Prostate gland (tissue), 2 donors: Measurements from ENCODE around the gene FLRT3. TPM values are rescaled to one million over a fixed set of nuclear protein-coding genes. Genes with fewer than 3 reads are reported as not detected.

Source experiments
- DNase-seq: peaks from one replicate; pipeline ENCODE4 v3.0.0-alpha.2; 2019; ENCODE audit warnings: low spot score
- H3K27ac ChIP-seq, 2 donors: fragments of 200-600 bp; sonication (generic); 2 replicates each; pipeline ENCODE4 v1.5.1; 2017 to 2019
- H3K27me3 ChIP-seq: fragments of 200-600 bp; sonication (generic); replicated peaks from 2 replicates; pipeline ENCODE4 v1.5.1; 2019; ENCODE audit not compliant: insufficient read depth
- H3K36me3 ChIP-seq, 2 donors: fragments of 200-600 bp; sonication (generic); 1 replicate in 1 of 2; 2 replicates in 1 of 2; pipeline versions ENCODE4 v1.5.1 to v1.8.1; 2017 to 2019
- H3K4me1 ChIP-seq: fragments of 200-600 bp; sonication (generic); replicated peaks from 2 replicates; pipeline ENCODE4 v1.5.1; 2019
- H3K4me3 ChIP-seq, 2 donors: fragments of 200-600 bp; sonication (generic); 2 replicates each; pipeline ENCODE4 v1.5.1; 2017 to 2019
- H3K9me3 ChIP-seq: fragments of 200-600 bp; sonication (generic); 2 replicates; pipeline ENCODE4 v1.5.1; 2017
- POLR2A ChIP-seq: fragments of 450-650 bp; IDR thresholded peaks from one replicate; pipeline ENCODE4 v1.6.1; 2016; ENCODE audit warnings: antibody characterized with exemption, mild to moderate bottlenecking
- POLR2AphosphoS5 ChIP-seq: sonication (generic); formaldehyde crosslinking; IDR thresholded peaks from one replicate; pipeline ENCODE4 v1.6.1; 2017; ENCODE audit warnings: antibody characterized with exemption
- WGBS: methylation state at CpG from one replicate; pipeline ENCODE4 v1.1.5; 2018; 5-methylcytosine and 5-hydroxymethylcytosine counted together
- intact Hi-C: fragments of 100-400 bp; cut with DNase I; formaldehyde crosslinking; loops from one replicate; pipeline ENCODE4 v1.14.2; 2022
- total RNA-seq, 2 donors: library from RNA; depleted of rRNA; stranded (reverse); fragments of >200 nt; gene quantifications; one replicate each; pipeline ENCODE4 v1.1.0, GENCODE V29; 2016
- TF ChIP-seq, protein P1 (sequence below), 4 experiments: fragments of 200-600 bp in 2 of 4; fragments of 450-650 bp in 2 of 4; sonication (generic) in 2 of 4; IDR thresholded peaks; 1 replicate in 3 of 4; 2 replicates in 1 of 4; pipeline ENCODE4 v1.5.1; 2016 to 2019; ENCODE audit warnings: antibody characterized with exemption in 4 of 4, mild to moderate bottlenecking in 2 of 4, moderate library complexity in 2 of 4

The FLRT3 gene
- total RNA-seq, result 10 to 100 TPM; 22.2 to 43.0 TPM

DNA sequence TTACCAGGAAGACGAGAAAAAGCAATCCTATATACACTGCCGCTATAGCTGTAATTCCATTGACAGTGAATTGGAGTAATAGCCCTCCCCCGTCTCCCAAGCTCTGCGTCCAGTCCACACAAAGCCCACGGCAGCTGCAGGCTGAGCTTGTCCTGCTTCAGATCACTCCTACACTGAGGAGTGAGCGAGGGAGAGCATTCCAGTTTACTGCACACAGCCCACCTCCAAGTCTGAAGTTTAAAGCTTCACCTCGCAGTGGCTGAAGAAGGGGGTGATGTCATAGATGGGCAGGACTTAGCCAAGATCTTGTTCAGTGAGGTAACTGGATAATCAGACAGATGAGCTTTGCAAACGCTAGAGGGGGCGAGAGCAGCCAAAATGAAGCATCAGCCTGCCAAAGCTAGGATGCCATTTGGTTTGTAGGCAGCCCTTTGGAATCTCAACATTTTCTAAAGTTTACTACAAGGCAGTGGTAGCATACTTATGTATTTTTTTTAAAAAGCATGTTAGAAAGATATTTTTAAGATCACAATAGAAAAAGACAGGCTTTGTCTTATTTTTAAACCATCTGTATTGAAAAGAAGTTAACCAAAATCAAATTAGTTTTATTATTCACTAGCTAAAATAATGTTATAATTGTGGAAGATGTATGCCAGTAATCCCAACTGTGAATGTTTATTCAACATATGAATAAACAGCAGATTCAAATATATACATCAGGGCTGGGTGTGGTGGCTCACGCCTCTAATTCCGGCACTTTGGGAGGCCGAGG is at the start of gene FLRT3:
Gene FLRT3 (minus strand): TSS at position 213 of the 772 bp plus-strand sequence. CDS start 10,106 bp downstream, outside the sequence.
- H3K36me3 ChIP-seq, result no peaks in the 10 kb centered on the region
- no peaks in the 10 kb centered on the region for H3K4me1 ChIP-seq
- intact Hi-C loops, result loop anchor here (2.0 to 10.0 kb wide), 4 partner anchors 193 to 1593 kb away; no protein-coding TSS in a partner anchor
- 24% methylated on average over 12 of the region's 12 CpGs for WGBS
- TF ChIP-seq, protein P1, sequence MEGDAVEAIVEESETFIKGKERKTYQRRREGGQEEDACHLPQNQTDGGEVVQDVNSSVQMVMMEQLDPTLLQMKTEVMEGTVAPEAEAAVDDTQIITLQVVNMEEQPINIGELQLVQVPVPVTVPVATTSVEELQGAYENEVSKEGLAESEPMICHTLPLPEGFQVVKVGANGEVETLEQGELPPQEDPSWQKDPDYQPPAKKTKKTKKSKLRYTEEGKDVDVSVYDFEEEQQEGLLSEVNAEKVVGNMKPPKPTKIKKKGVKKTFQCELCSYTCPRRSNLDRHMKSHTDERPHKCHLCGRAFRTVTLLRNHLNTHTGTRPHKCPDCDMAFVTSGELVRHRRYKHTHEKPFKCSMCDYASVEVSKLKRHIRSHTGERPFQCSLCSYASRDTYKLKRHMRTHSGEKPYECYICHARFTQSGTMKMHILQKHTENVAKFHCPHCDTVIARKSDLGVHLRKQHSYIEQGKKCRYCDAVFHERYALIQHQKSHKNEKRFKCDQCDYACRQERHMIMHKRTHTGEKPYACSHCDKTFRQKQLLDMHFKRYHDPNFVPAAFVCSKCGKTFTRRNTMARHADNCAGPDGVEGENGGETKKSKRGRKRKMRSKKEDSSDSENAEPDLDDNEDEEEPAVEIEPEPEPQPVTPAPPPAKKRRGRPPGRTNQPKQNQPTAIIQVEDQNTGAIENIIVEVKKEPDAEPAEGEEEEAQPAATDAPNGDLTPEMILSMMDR (IDR thresholded peaks at IDR 0.05), result peak; percentile 37 to 90 (median 75)
- peak; percentile 98 for TF ChIP-seq POLR2A
- TF ChIP-seq POLR2AphosphoS5, result peak; percentile 98
- H3K9me3 ChIP-seq, result no peaks in the 10 kb centered on the region
- DNase-seq, result peak; percentile 92
- H3K27ac ChIP-seq, result peak within 1 kb of the TSS; percentile 52 to 71
- H3K27me3 ChIP-seq, result no peaks in the 10 kb centered on the region
- peak within 1 kb of the TSS; percentile 24 to 37 for H3K4me3 ChIP-seq

DNA sequence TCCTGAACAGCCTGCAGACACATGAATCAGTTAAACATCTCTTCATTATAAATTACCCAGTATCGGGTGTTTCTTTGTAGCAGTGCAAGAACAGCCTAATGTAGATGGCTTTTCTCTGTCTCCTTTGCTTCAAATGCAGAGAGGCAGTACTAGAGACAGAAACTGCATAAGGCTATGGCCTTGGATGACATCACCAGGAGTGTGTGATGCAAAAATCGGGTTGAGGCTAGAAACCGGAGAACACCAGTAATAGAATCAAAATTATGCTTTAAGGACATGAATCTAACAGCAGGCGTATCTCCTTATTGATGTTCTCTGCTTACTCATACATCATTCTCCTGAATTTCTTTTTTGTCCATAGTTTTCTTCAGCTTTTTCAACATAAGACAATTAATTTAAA is 49.3 kb upstream of the FLRT3 start:
- 85% methylated on average over 4 of the region's 4 CpGs for WGBS
- no peak overlapping the region for H3K27ac ChIP-seq
- no peaks in the 10 kb centered on the region for H3K36me3 ChIP-seq
- H3K27me3 ChIP-seq, result no peaks in the 10 kb centered on the region
- intact Hi-C loops, result no loop called here
- TF ChIP-seq, protein P1 (IDR thresholded peaks at IDR 0.05), result no peak
- no peak for TF ChIP-seq POLR2AphosphoS5
- no peak overlapping the region for H3K4me3 ChIP-seq
- H3K4me1 ChIP-seq, result no peaks in the 10 kb centered on the region
- DNase-seq, result no peak
- H3K9me3 ChIP-seq, result no peaks in the 10 kb centered on the region

DNA sequence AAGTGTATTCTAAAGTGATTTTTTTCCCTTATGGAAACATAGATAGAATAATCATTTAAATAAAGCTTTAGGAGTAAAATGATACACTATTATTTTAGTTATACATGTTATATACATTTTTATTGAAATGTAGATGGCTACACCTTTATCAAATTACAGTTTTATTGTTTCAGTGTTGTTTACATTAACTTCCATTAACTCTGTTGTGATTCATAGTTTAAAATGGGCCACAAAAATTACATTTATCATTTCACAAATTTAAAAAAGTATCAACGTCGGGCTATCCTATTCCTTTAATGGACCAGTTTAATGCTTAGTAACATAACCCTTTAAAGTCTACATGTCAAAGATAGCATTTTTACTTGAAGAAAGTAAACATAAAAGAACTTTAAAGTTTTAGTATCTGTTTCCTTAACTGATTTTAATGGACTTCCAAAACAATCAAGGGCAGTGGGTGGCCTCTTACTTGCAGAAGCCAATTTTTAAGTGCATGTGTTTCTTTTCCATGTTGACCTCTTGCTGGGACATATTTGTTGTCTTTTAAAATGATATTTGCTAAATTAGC is 47.8 kb upstream of the FLRT3 start:
- 31% methylated on average over 2 of the region's 2 CpGs for WGBS
- intact Hi-C loops, result no loop called here

DNA sequence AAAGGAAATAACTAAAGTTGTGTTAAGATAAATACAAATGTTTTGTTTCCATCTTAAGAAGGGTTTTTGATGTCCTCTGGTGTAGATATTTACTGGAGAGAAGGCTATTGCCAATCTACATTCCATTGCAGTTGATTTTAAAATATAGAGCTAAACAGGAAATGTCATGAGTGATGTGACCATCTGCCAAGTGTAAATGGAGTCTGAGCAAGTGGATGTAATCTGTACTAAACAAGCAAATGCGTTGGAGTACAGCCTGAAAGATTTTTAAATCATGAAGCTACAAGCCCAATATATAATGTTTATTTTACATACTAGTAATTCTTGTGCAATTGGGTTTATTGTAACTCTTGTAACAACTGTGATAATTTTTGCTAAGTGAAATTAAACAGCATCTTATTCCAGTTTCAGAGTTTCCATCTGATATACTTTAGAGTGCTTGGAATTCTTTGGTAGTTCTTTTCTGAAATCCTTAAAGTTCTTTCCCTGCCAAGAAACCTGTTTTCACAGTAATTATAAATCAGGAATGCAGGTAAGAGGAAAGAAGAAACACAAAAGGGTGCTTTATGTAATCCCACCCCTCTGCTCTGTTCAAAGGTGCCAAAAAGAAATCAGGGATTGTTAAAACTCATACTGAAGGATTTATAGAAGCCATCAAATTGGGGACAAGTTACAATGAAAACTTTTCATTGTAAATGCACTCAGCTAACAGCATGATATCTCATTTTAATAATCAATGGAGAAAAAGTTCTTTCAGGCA is 47.2 kb upstream of the FLRT3 start:
- TF ChIP-seq POLR2AphosphoS5 (no peak), POLR2A (no peak)
- TF ChIP-seq, protein P1 (IDR thresholded peaks at IDR 0.05), result no peak
- Histone ChIP-seq H3K4me1 (no peaks in the 10 kb centered on the region), H3K4me3 (no peak overlapping the region), H3K36me3 (no peaks in the 10 kb centered on the region), H3K27ac (no peak overlapping the region), H3K27me3 (no peaks in the 10 kb centered on the region), H3K9me3 (no peaks in the 10 kb centered on the region)
- DNase-seq, result no peak
- intact Hi-C loops, result no loop called here
- WGBS, result 6% methylated on average over 1 of the region's 1 CpG

More for the DNA sequence above, 47.8 kb upstream of the FLRT3 start:
- DNase-seq, result no peak
- Histone ChIP-seq H3K27me3 (no peaks in the 10 kb centered on the region), H3K4me3 (no peak overlapping the region), H3K4me1 (no peaks in the 10 kb centered on the region), H3K27ac (no peak overlapping the region), H3K9me3 (no peaks in the 10 kb centered on the region), H3K36me3 (no peaks in the 10 kb centered on the region)
- TF ChIP-seq, protein P1 (IDR thresholded peaks at IDR 0.05), result no peak
- TF ChIP-seq POLR2AphosphoS5 (no peak), POLR2A (no peak)
